Measurements from ENCODE around the gene CRB2.

DNA sequence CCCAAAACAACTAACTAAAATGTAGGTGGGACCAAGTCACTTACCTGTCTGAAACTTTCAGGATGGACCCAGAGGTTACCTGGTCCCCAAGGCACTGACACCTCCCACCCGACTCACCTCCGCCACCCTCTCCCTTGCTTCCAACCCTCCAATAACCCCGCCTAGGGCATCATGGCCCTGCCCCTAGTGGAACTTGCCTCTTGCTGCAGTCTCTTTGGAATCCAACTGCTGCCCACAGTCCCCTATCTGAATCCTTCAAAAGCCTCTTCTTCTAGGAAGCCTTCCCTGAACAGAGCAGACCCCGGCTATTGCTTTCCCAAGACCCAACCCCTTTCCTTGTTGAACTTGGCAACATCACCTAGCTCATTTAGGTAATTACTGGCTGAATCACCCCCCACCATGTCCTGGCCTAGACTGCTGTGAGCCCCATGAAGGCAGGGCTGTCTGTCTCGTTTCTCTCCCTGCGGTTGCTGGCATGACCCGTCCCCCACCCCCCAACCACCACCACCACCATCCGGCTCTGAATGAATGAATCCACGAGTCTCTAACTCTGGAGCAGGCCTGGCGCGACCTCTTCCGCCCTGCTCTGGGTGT, 9.4 kb downstream of the CRB2 start:
- TF ChIP-seq, protein P1, sequence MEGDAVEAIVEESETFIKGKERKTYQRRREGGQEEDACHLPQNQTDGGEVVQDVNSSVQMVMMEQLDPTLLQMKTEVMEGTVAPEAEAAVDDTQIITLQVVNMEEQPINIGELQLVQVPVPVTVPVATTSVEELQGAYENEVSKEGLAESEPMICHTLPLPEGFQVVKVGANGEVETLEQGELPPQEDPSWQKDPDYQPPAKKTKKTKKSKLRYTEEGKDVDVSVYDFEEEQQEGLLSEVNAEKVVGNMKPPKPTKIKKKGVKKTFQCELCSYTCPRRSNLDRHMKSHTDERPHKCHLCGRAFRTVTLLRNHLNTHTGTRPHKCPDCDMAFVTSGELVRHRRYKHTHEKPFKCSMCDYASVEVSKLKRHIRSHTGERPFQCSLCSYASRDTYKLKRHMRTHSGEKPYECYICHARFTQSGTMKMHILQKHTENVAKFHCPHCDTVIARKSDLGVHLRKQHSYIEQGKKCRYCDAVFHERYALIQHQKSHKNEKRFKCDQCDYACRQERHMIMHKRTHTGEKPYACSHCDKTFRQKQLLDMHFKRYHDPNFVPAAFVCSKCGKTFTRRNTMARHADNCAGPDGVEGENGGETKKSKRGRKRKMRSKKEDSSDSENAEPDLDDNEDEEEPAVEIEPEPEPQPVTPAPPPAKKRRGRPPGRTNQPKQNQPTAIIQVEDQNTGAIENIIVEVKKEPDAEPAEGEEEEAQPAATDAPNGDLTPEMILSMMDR (IDR thresholded peaks at IDR 0.05) = no peak
- TF ChIP-seq POLR2A (IDR thresholded peaks at IDR 0.05) = no peak

Data from heart left ventricle (tissue), 13 donors.